ENCODE data around the gene NABP1. TPM values are rescaled to one million over a fixed set of nuclear protein-coding genes. Genes with fewer than 3 reads are reported as not detected.

The NABP1 gene
- total and polyA plus RNA-seq, 4 donors: 3.6 to 35.5 (median 18.4) TPM

GRCh38 chr2:191645032-191645431 is 32.9 kb upstream of the NABP1 start:
- TF ChIP-seq MAX (IDR thresholded peaks at IDR 0.05) (no peak), JUND (IDR thresholded peaks at IDR 0.05) (no peak)
- DNase-seq (ENCODE audit: low spot score): no peak
- H3K4me1 ChIP-seq (ENCODE audit: control insufficient read depth in 4 of 4, insufficient read depth in 4 of 4, low read length in 3 of 4): peaks cover 0 to 7% (median 0%) of the 10 kb centered on the region in 4 donors
- H3K36me3 ChIP-seq (ENCODE audit: control insufficient read depth in 4 of 4, insufficient read depth in 3 of 4, low read depth in 1 of 4, low read length in 3 of 4): no peaks in the 10 kb centered on the region
- no peaks in the 10 kb centered on the region for H3K9me3 ChIP-seq (ENCODE audit: control insufficient read depth in 4 of 4, low read length in 3 of 4)
- no peak overlapping the region for H3K27ac ChIP-seq (ENCODE audit: low read depth in 1 of 2, low read length in 2 of 2)
- H3K9ac ChIP-seq (ENCODE audit: low read depth in 1 of 2, low read length in 2 of 2): no peak overlapping the region
- 95% methylated on average over 1 of the region's 1 CpG for WGBS
- H3K27me3 ChIP-seq (ENCODE audit: control insufficient read depth in 4 of 4, insufficient read depth in 4 of 4, low read length in 3 of 4): no peaks in the 10 kb centered on the region
- H3K4me3 ChIP-seq (ENCODE audit: low read depth in 1 of 3, low read length in 3 of 3): no peak overlapping the region

GRCh38 chr2:191645434-191646162 is 32.3 kb upstream of the NABP1 start:
- no peak overlapping the region for H3K27ac ChIP-seq (ENCODE audit: low read depth in 1 of 2, low read length in 2 of 2)

More at GRCh38 chr2:191645434-191646162, 32.3 kb upstream of the NABP1 start:
- no peaks in the 10 kb centered on the region for H3K9me3 ChIP-seq (ENCODE audit: control insufficient read depth in 4 of 4, low read length in 3 of 4)
- no peak for TF ChIP-seq CTCF (IDR thresholded peaks at IDR 0.05; ENCODE audit: low read depth, low read length, missing input control)
- TF ChIP-seq ATF3 (IDR thresholded peaks at IDR 0.05): no peak
- TF ChIP-seq REST (IDR thresholded peaks at IDR 0.05): no peak
- no peak for TF ChIP-seq YY1 (IDR thresholded peaks at IDR 0.05)
- no peak for TF ChIP-seq EGR1 (IDR thresholded peaks at IDR 0.05; ENCODE audit: low read depth in 2 of 2)
- no peak for TF ChIP-seq RXRA (IDR thresholded peaks at IDR 0.05)
- TF ChIP-seq ZBTB33 (IDR thresholded peaks at IDR 0.05): no peak
- no peak for TF ChIP-seq FOXA1 (IDR thresholded peaks at IDR 0.05)
- TF ChIP-seq NR2F2 (IDR thresholded peaks at IDR 0.05): no peak
- TF ChIP-seq HNF4A (conservative IDR thresholded peaks at IDR 0.05): no peak
- no peak for TF ChIP-seq MAX (IDR thresholded peaks at IDR 0.05)
- no peak for TF ChIP-seq SP1 (IDR thresholded peaks at IDR 0.05)
- TF ChIP-seq RAD21 (IDR thresholded peaks at IDR 0.05): no peak
- no peak for TF ChIP-seq TAF1 (conservative IDR thresholded peaks at IDR 0.05)
- TF ChIP-seq GABPA (IDR thresholded peaks at IDR 0.05 in 1 of 2, conservative IDR thresholded peaks at IDR 0.05 in 1 of 2): no peak
- TF ChIP-seq FOXA2 (IDR thresholded peaks at IDR 0.05): no peak
- no peak for TF ChIP-seq JUND (IDR thresholded peaks at IDR 0.05)
- TF ChIP-seq HNF4G (IDR thresholded peaks at IDR 0.05): no peak
- WGBS: 43% methylated on average over 2 of the region's 2 CpGs
- no peak overlapping the region for H3K9ac ChIP-seq (ENCODE audit: low read depth in 1 of 2, low read length in 2 of 2)
- no peaks in the 10 kb centered on the region for H3K36me3 ChIP-seq (ENCODE audit: control insufficient read depth in 4 of 4, insufficient read depth in 3 of 4, low read depth in 1 of 4, low read length in 3 of 4)
- no peak for DNase-seq (ENCODE audit: low spot score)
- H3K27me3 ChIP-seq (ENCODE audit: control insufficient read depth in 4 of 4, insufficient read depth in 4 of 4, low read length in 3 of 4): no peaks in the 10 kb centered on the region
- peaks cover 0 to 7% (median 0%) of the 10 kb centered on the region in 4 donors for H3K4me1 ChIP-seq (ENCODE audit: control insufficient read depth in 4 of 4, insufficient read depth in 4 of 4, low read length in 3 of 4)
- no peak overlapping the region for H3K4me3 ChIP-seq (ENCODE audit: low read depth in 1 of 3, low read length in 3 of 3)
